CD14-positive monocyte (primary cell): ENCODE results near the gene EDC4. TPM values are rescaled to one million over a fixed set of nuclear protein-coding genes. Genes with fewer than 3 reads are reported as not detected.

Experiments
- DNase-seq, 3 donors: peaks; one replicate each; pipeline ENCODE4 v3.0.0-alpha.2; 2011 to 2022
- H2AFZ ChIP-seq: 2 replicates; pipeline ENCODE4 v1.6.0; 2012; ENCODE audit warnings: mild to moderate bottlenecking, low read depth, low read length, inconsistent platforms; ENCODE audit not compliant: insufficient read depth, poor library complexity, severe bottlenecking
- H3K27ac ChIP-seq, 2 donors: 1 replicate in 1 of 2; 2 replicates in 1 of 2; pipeline ENCODE4 v1.5.1; 2012 to 2013; ENCODE audit warnings: low read length in 2 of 2, control low read depth in 1 of 2, inconsistent platforms in 1 of 2, low read depth in 1 of 2, mild to moderate bottlenecking in 1 of 2
- H3K27me3 ChIP-seq, 2 donors: one replicate each; pipeline versions ENCODE4 v1.6.0 to v1.6.1; 2011 to 2013; ENCODE audit warnings: low read length in 2 of 2; ENCODE audit not compliant: control insufficient read depth in 2 of 2, insufficient read depth in 2 of 2
- H3K36me3 ChIP-seq, 2 donors: replicated peaks in 1 of 2; 1 replicate in 1 of 2; 2 replicates in 1 of 2; pipeline versions ENCODE4 v1.5.1 to v1.6.1; 2012 to 2013; ENCODE audit warnings: low read length in 2 of 2, control low read depth in 1 of 2, inconsistent platforms in 1 of 2, mild to moderate bottlenecking in 1 of 2; ENCODE audit not compliant: insufficient read depth in 2 of 2, control insufficient read depth in 1 of 2
- H3K4me1 ChIP-seq, 2 donors: 1 replicate in 1 of 2; 2 replicates in 1 of 2; pipeline versions ENCODE4 v1.5.1 to v1.6.1; 2012 to 2013; ENCODE audit warnings: low read length in 2 of 2, control low read depth in 1 of 2, inconsistent platforms in 1 of 2, mild to moderate bottlenecking in 1 of 2, moderate library complexity in 1 of 2; ENCODE audit not compliant: insufficient read depth in 2 of 2, control insufficient read depth in 1 of 2
- H3K4me2 ChIP-seq: replicated peaks from 2 replicates; pipeline ENCODE3; 2012; ENCODE audit warnings: low read length, moderate library complexity, mild to moderate bottlenecking; ENCODE audit not compliant: poor library complexity, severe bottlenecking; ENCODE audit errors: extremely low read depth
- H3K4me3 ChIP-seq, 3 experiments: fragments of 200-600 bp in 1 of 3; sonication (generic) in 1 of 3; replicated peaks in 1 of 3; 1 replicate in 2 of 3; 2 replicates in 1 of 3; pipeline ENCODE4 v1.5.1; 2011 to 2013; ENCODE audit warnings: low read length in 3 of 3, mild to moderate bottlenecking in 3 of 3, control low read depth in 2 of 3, low read depth in 2 of 3, inconsistent platforms in 1 of 3, moderate library complexity in 1 of 3
- H3K79me2 ChIP-seq: 2 replicates; pipeline ENCODE4 v1.6.0; 2012; ENCODE audit warnings: mild to moderate bottlenecking, control low read depth, inconsistent platforms, low read length, moderate library complexity; ENCODE audit not compliant: insufficient read depth
- H3K9ac ChIP-seq: 2 replicates; pipeline ENCODE4 v1.6.0; 2017; ENCODE audit warnings: low read length, mild to moderate bottlenecking; ENCODE audit not compliant: insufficient read depth, poor library complexity, severe bottlenecking
- H3K9me3 ChIP-seq, 2 donors: replicated peaks in 1 of 2; 1 replicate in 1 of 2; 2 replicates in 1 of 2; pipeline versions ENCODE4 v1.5.1 to v1.6.1; 2012 to 2013; ENCODE audit warnings: low read length in 2 of 2, control low read depth in 1 of 2; ENCODE audit not compliant: control insufficient read depth in 1 of 2, insufficient read depth in 1 of 2
- H4K20me1 ChIP-seq: 2 replicates; pipeline ENCODE4 v1.6.0; 2012; ENCODE audit warnings: mild to moderate bottlenecking, low read length, control low read depth, moderate library complexity; ENCODE audit not compliant: insufficient read depth
- H3K27ac Mint-ChIP-seq, 7 donors: one replicate each; pipeline ENCODE4 v1.8.0; 2020; ENCODE audit warnings: mild to moderate bottlenecking in 7 of 7, mixed read lengths in 7 of 7, moderate library complexity in 6 of 7, inconsistent platforms in 2 of 7
- H3K27me3 Mint-ChIP-seq, 3 donors: one replicate each; pipeline ENCODE4 v1.8.0; 2021 to 2022; ENCODE audit warnings: low read depth in 3 of 3, mild to moderate bottlenecking in 3 of 3, mixed read lengths in 3 of 3, moderate library complexity in 3 of 3, inconsistent platforms in 1 of 3
- H3K36me3 Mint-ChIP-seq, 2 donors: one replicate each; pipeline ENCODE4 v1.8.0; 2020; ENCODE audit warnings: mixed read lengths in 2 of 2, inconsistent platforms in 1 of 2, mild to moderate bottlenecking in 1 of 2
- H3K4me1 Mint-ChIP-seq: one replicate; pipeline ENCODE4 v1.8.0; 2020; ENCODE audit warnings: mild to moderate bottlenecking, mixed read lengths
- H3K4me3 Mint-ChIP-seq, 2 donors: one replicate each; pipeline ENCODE4 v1.8.0; 2020; ENCODE audit warnings: mild to moderate bottlenecking in 2 of 2, mixed read lengths in 2 of 2, moderate library complexity in 1 of 2
- H3K9me3 Mint-ChIP-seq, 7 donors: one replicate each; pipeline ENCODE4 v1.8.0; 2020 to 2022; ENCODE audit warnings: mixed read lengths in 7 of 7, mild to moderate bottlenecking in 6 of 7, moderate library complexity in 6 of 7, inconsistent platforms in 2 of 7
- CTCF ChIP-seq: fragments of 200-600 bp; IDR thresholded peaks from one replicate; pipeline ENCODE4 v1.8.0; 2022; ENCODE audit warnings: antibody characterized with exemption, mild to moderate bottlenecking
- WGBS: methylation state at CpG from one replicate; pipeline ENCODE4 v1.1.5; 2013; ENCODE audit warnings: missing lambda C conversion rate; ENCODE audit not compliant: insufficient coverage; 5-methylcytosine and 5-hydroxymethylcytosine counted together
- intact Hi-C, 2 donors: fragments of 100-400 bp; cut with micrococcal nuclease; formaldehyde crosslinking; loops; one replicate each; pipeline versions ENCODE4 v1.15.0 to v1.15.1; 2023
- polyA plus RNA-seq, 3 donors: library from polyadenylated mRNA; depleted of rRNA in 1 of 3; unstranded in 2 of 3; stranded (reverse) in 1 of 3; fragments of 300-500 nt in 2 of 3; fragments of >200 nt in 1 of 3; fragmentation: Illumina TruSeq in 2 of 3; gene quantifications; 1 replicate in 2 of 3; 2 replicates in 1 of 3; pipeline ENCODE4 v1.2.3, GENCODE V29; 2012 to 2021

EDC4 gene
- polyA plus RNA-seq, 3 donors, result 13.7 to 84.9 (median 18.2) TPM

- Histone ChIP-seq H2AFZ (no peak overlapping the region), H3K4me2 (no peak overlapping the region), H3K36me3 (peaks cover 31 to 72% of the 10 kb centered on the region in 2 donors), H3K27ac (no peak overlapping the region), H3K79me2 (peaks cover 16% of the 10 kb centered on the region), H4K20me1 (peaks cover 6% of the 10 kb centered on the region), H3K4me1 (peaks cover 16 to 17% of the 10 kb centered on the region in 2 donors), H3K9me3 (no peaks in the 10 kb centered on the region), H3K4me3 (no peak overlapping the region), H3K27me3 (no peaks in the 10 kb centered on the region), H3K9ac (no peak overlapping the region)
- Mint-ChIP-seq H3K4me3 (no peak overlapping the region), H3K4me1 (peaks cover 15% of the 10 kb centered on the region), H3K27ac (no peak overlapping the region), H3K27me3 (peaks cover 0 to 1% (median 0%) of the 10 kb centered on the region in 3 donors), H3K36me3 (peaks cover 38 to 59% of the 10 kb centered on the region in 2 donors), H3K9me3 (peaks cover 0 to 2% (median 0%) of the 10 kb centered on the region in 7 donors)
- TF ChIP-seq CTCF, result no peak
- no peak for DNase-seq
- intact Hi-C loops, result no loop called here
- WGBS, result 94% methylated on average over 3 of the region's 6 CpGs
Observed at GRCh38 chr16:67868290-67868689, 4.6 kb upstream of the EDC4 start.

- Mint-ChIP-seq H3K9me3 (peaks cover 0 to 2% (median 0%) of the 10 kb centered on the region in 7 donors), H3K4me1 (peaks cover 29% of the 10 kb centered on the region), H3K27ac (peak overlapping the region in 1 of 7 donors; percentile 66)
Observed at GRCh38 chr16:67869653-67870052, 3.2 kb upstream of the EDC4 start.

More at GRCh38 chr16:67869653-67870052, 3.2 kb upstream of the EDC4 start:
- DNase-seq, result no peak
- 100% methylated on average over 4 of the region's 7 CpGs for WGBS
- Histone ChIP-seq H3K79me2 (peaks cover 21% of the 10 kb centered on the region), H3K9ac (no peak overlapping the region), H3K9me3 (no peaks in the 10 kb centered on the region), H3K27me3 (no peaks in the 10 kb centered on the region), H2AFZ (no peak overlapping the region), H3K4me1 (peaks cover 30% of the 10 kb centered on the region in 2 donors), H3K4me2 (no peak overlapping the region), H3K36me3 (peaks cover 31 to 71% of the 10 kb centered on the region in 2 donors), H4K20me1 (peaks cover 14% of the 10 kb centered on the region), H3K4me3 (no peak overlapping the region), H3K27ac (peak overlapping the region in 1 of 2 donors; percentile 15)
- no peak overlapping the region for H3K4me3 Mint-ChIP-seq
- TF ChIP-seq CTCF, result no peak
- H3K27me3 Mint-ChIP-seq, result peaks cover 0 to 1% (median 0%) of the 10 kb centered on the region in 3 donors
- peaks cover 35 to 59% of the 10 kb centered on the region in 2 donors for H3K36me3 Mint-ChIP-seq
- intact Hi-C loops, result loop anchor here in 1 of 2 donors (5.0 to 10.0 kb wide), 2 partner anchors 37 to 65 kb away; partner anchors contain the start of genes CTRL and PSMB10
